Dorsolateral prefrontal cortex (tissue), 118 donors: ENCODE data around the gene THAP8. TPM values are rescaled to one million over a fixed set of nuclear protein-coding genes. Genes with fewer than 3 reads are reported as not detected.

ENCODE experiments used
- total RNA-seq, 120 experiments: library from RNA; stranded (reverse); gene quantifications; one replicate each; pipeline versions ENCODE4 v1.2.3 to v1.2.4, GENCODE V29; 2022

The THAP8 gene
- total RNA-seq, 120 experiments from 2014 or later = 4.2 to 11.7 (median 7.3) TPM

Other genes starting within 250 kb of the THAP8 start
- 1 to 10 TPM in 2 of 120 experiments, under 1 TPM in 6, not detected in 112; 0.25 to 1.1 (median 0.85) TPM for gene PRODH2, start 241.4 kb downstream of the THAP8 start, total RNA-seq
- gene NPHS1, start 201.8 kb downstream of the THAP8 start, total RNA-seq = 1 to 10 TPM in 72 of 120 experiments, under 1 TPM in 47, not detected in 1; 0.11 to 3.7 (median 1.2) TPM
- 1 to 10 TPM in 42 of 120 experiments, under 1 TPM in 77, not detected in 1; 0.21 to 2.0 (median 0.83) TPM for gene KIRREL2, start 197.4 kb downstream of the THAP8 start, total RNA-seq
- 1,000 to 10,000 TPM in 76 of 120 experiments, 100 to 1,000 TPM in 44; 448 to 2,969 (median 1,100) TPM for gene APLP1, start 185.7 kb downstream of the THAP8 start, total RNA-seq
- gene NFKBID, start 153.7 kb downstream of the THAP8 start, total RNA-seq = 10 to 100 TPM in 58 of 120 experiments, 1 to 10 TPM in 62; 4.0 to 22.7 (median 9.9) TPM
- 10 to 100 TPM in 16 of 120 experiments, 1 to 10 TPM in 100, under 1 TPM in 2, not detected in 2; 0.91 to 23.2 (median 5.7) TPM for gene HCST, start 151.8 kb downstream of the THAP8 start, total RNA-seq
- 10 to 100 TPM in 111 of 120 experiments, 1 to 10 TPM in 9; 4.0 to 78.1 (median 21.7) TPM for gene TYROBP, start 146.0 kb downstream of the THAP8 start, total RNA-seq
- 10 to 100 TPM; 14.6 to 42.1 (median 25.6) TPM for gene LRFN3, start 117.9 kb downstream of the THAP8 start, total RNA-seq
- gene SDHAF1, start 59.1 kb downstream of the THAP8 start, total RNA-seq = 10 to 100 TPM; 13.8 to 31.6 (median 21.0) TPM
- gene SYNE4, start 45.5 kb downstream of the THAP8 start, total RNA-seq = 1 to 10 TPM in 56 of 120 experiments, under 1 TPM in 57, not detected in 7; 0.20 to 3.3 (median 0.99) TPM
- 10 to 100 TPM; 22.0 to 52.4 (median 34.6) TPM for gene ALKBH6, start 40.1 kb downstream of the THAP8 start, total RNA-seq
- 100 to 1,000 TPM; 172 to 399 (median 274) TPM for gene CLIP3, start 21.4 kb downstream of the THAP8 start, total RNA-seq
- 1 to 10 TPM in 94 of 120 experiments, under 1 TPM in 26; 0.64 to 2.8 (median 1.3) TPM for gene WDR62, start 612 bp upstream of the THAP8 start, total RNA-seq
- not detected for gene OVOL3, start 56.9 kb upstream of the THAP8 start, total RNA-seq
- 100 to 1,000 TPM in 77 of 120 experiments, 10 to 100 TPM in 43; 61.9 to 165 (median 106) TPM for gene POLR2I, start 60.6 kb upstream of the THAP8 start, total RNA-seq
- gene TBCB, start 61.2 kb upstream of the THAP8 start, total RNA-seq = 100 to 1,000 TPM; 145 to 409 (median 268) TPM
- gene CAPNS1, start 85.8 kb upstream of the THAP8 start, total RNA-seq = 100 to 1,000 TPM; 254 to 668 (median 504) TPM
- 100 to 1,000 TPM in 85 of 120 experiments, 10 to 100 TPM in 35; 37.0 to 216 (median 117) TPM for gene COX7A1, start 98.2 kb upstream of the THAP8 start, total RNA-seq
- gene ZNF565, start 160.4 kb upstream of the THAP8 start, total RNA-seq = 10 to 100 TPM in 117 of 120 experiments, 1 to 10 TPM in 3; 9.6 to 25.4 (median 14.5) TPM
- 100 to 1,000 TPM in 1 of 120 experiments, 10 to 100 TPM in 119; 35.9 to 116 (median 55.5) TPM for gene ZNF146, start 160.8 kb upstream of the THAP8 start, total RNA-seq